Astrocyte of the hippocampus (primary cell): ENCODE data around the gene RAB2B.
"Not testable (repeated sequence)": the region's sequence is repeated elsewhere in the genome, so short reads cannot be mapped to it uniquely, and the experiment has no call there.

Experiments used
- DNase-seq: peaks from one replicate; pipeline ENCODE4 v3.0.0; 2011; ENCODE audit warnings: low read depth, low spot score

The RAB2B gene

DNA sequence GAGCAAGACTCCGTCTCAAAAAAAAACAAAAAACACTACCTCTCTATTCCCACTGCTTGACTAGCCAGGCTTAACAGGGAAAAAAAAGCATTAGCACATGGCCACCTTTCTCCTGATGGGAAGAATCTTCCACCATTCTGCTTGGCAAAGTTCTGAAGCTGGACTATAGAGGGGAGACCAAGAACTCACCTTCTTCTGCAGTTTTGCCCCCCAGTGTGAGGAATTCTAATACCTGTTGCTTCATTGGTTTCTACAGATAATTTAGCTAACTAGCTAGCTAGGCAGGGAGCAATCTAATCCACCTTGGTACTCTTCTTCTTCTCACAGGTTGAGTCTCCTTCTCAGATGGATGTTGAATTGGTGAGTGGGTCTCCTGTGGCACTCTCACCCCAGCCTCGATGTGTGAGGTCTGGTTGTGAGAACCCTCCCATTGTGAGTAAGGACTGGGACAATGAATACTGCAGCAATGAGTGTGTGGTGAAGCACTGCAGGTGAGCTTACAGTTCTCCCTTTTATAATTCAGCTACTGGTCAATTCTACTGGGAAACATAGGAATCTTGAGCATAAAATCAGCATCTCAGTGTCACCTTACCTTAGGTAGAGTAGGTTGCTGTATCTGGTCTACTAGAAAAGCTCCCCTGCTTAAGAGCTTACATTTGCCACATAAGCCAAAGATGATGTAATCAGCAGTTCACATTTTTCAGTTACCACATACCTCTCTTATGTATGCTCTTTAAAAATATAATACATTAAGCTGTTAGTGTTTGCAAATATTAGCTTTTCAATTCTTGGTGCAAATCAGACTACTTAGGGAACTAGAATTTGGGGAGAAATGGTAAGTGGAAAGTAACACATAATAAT lies 18.4 kb upstream of the RAB2B start:
- peak; percentile 39 for DNase-seq

DNA sequence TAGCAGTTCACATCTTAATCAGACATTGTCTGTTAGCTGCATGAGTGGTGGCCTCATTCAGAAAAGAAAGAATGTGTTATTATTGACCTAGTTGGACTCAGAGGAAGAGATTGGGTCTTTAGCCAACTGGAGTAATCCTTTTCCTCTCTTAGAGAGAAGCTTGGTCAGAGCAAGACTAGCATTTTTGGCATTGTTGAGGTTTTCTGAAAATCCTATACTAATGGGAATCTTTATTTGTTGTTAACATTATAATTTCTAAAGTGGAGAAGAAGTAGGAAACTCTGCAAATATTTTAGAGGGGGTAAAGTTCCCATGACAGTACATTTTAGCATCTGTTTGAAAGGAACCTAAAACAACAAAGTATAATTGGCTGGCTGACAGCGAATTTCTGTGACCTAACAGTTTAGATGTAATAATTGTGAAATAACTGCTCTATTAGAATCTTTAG lies 9.9 kb upstream of the RAB2B start:
- DNase-seq: peak; percentile 83

GRCh38 chr14:21476523-21476924 lies 235 bp downstream of the RAB2B start:
- DNase-seq: peak; percentile 89

DNA sequence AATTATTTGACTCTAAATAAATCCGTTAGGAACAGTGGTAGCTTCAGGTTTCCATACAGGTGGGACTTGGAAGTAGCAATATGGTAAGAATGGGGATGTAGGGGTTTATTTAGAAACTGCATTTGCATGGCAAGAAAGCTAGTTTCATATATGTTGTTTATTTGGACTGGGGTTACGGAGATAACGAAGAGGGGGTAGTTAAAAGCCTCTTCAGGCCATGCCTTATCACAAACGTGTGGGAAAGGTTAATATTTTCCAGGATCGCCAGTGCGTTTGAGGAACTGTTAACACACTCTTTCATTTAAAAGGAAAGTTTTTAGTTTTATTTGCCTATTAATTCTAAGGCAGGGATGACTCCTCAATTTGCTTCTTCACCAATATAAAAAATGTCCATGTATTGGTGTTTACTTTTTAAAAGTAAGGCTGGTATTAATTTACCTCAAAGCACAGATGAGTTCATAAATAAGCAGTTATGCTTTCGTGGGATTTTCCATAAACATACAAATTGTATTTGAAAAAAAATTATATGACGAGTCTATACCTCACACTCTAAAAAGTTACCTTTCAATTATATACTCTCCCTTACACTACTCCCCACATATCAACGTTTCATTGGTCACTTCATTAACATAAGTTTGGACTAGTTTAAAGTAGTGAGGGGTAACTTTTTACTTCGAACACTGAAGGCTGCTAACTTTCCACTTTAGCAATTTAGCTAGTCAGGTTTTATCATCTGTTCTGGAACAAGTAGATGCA lies 814 bp downstream of the RAB2B start:
- no peak for DNase-seq

- peak; percentile 32 for DNase-seq
Observed at GRCh38 chr14:21467616-21468015, 9.1 kb downstream of the RAB2B start.

GRCh38 chr14:21455912-21456667 lies 20.7 kb downstream of the RAB2B start, which contains the start of gene CHD8:
CHD8 (minus strand) TSS chr14:21456123; CDS start chr14:21431643, 24,480 bp downstream.
- peak; percentile 100 for DNase-seq

DNA sequence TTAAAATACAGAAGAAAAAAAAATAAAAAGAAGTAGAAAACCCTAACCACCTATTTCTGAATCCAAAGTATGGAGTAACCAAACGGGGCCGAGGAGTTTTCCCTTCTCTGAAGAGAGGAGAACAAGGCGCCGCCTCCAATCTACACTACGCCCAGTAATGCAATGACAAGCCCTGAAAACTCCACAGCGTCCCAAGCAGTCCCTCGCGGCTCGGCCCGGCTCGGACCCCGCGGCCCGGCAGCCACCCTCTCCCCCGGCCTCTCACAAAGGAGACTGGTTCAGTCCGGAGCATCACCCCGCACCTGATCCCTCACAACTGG lies 21.2 kb downstream of the RAB2B start:
- no peak for DNase-seq

GRCh38 chr14:21454843-21455544 lies 21.8 kb downstream of the RAB2B start:
- peak; percentile 19 for DNase-seq

DNA sequence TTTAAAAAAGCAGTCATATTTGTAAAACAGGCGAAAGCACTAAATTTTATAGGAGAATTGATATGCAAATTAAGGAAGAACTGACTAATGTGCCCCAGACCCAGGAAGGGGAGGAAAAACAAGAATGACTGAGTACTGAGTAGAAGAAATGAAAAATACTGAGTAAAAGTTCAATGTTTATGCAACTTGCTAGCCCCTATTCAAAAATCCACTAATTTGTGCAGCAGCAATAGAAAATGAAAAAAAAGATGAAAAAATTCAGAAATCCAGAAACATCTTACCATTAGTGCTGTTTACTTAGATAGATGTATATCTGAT lies 26.9 kb downstream of the RAB2B start:
- no peak for DNase-seq

GRCh38 chr14:21442657-21443056 lies 34.1 kb downstream of the RAB2B start:
- DNase-seq: not testable (repeated sequence)

GRCh38 chr14:21440859-21441258 lies 35.9 kb downstream of the RAB2B start:
- DNase-seq: no peak

DNA sequence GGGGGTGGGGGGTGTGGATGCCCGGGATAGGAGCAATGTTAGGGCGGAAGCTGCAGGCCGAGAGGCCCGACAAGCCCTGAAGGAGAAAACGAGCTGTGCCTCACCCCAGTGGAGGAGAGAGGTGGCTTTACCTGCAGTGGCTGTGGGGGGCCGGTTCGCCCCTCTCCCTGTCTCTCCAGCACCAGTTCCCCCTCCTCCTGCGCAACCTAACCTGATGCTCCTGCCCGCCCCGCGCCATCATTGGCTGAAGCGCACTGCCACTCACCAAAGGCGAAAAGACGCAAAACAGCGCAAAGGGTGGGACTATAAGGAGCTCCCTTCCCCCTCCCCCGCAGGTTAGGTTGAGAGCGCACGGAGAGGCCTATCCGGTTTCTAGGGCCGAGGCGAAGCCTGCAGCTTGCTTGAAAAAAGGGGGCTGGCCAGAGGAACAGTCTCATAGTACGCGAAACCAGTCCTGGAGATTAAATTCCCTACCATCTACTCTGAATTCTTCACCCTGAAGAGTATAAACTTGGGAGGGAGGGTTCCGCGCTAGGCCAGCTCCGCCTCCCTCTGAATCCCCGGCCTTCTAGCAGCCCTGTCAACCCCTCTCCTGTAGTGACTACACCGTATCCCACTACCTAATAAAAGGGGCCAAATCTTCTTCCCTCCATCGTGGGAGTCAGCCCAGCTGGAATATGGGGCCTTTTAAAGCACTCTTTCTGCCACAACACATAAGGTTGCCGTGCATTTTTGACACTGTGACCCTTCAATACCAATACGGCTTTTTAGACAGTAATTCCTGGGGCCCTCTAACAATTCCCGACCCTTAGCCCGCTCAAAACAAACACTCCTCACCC lies 39.5 kb downstream of the RAB2B start:
- peak; percentile 99 for DNase-seq

DNA sequence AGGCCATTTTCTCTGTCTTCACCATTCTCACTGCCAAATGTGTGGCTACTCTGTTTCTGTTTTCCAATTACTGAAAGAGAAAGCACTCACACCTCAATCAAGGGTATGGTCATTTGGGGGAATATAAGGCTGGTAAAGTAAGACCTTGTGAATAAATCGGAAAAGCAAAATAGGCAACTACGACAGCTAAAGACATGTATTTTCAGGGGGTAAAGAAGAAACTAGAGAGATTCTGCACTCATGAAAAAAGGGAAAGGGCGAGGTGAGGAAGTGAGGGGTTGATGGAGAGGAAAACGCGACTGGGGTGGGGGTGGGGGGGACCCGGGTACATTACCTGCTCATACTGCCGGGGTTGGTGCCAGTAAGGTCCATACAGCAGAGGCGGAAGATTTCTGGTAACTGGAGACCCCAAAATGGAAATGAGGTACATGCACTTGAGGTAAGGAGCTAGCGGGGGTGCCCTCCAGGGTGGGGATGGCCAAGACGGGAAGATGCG lies 40.1 kb downstream of the RAB2B start:
- no peak for DNase-seq

- no peak for DNase-seq
Observed at GRCh38 chr14:21431126-21431525, 45.6 kb downstream of the RAB2B start.

GRCh38 chr14:21428930-21429329 lies 47.8 kb downstream of the RAB2B start:
- DNase-seq: peak; percentile 33

- DNase-seq: no peak
Observed at GRCh38 chr14:21426692-21427091, 50.1 kb downstream of the RAB2B start.

- no peak for DNase-seq
Observed at GRCh38 chr14:21419528-21419927, 57.2 kb downstream of the RAB2B start.

DNA sequence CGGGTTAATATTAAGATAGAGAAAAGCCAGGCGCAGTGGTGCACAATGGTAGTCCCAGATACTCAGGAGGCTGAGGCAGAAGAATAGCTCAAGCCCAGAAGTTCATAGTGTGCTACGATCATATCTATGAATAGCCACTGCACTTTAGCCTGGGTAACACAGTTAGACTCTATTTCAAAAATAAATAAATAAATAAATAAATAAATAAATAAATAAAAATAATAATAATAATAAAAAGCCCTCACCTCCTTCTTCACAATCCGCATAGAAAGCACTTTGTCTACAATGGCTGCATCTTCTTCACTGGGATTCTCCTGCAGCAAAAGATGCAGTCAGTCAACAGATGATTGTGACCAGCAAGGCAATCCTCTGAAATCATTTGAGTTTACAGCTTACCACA lies 61.4 kb downstream of the RAB2B start:
- no peak for DNase-seq

DNA sequence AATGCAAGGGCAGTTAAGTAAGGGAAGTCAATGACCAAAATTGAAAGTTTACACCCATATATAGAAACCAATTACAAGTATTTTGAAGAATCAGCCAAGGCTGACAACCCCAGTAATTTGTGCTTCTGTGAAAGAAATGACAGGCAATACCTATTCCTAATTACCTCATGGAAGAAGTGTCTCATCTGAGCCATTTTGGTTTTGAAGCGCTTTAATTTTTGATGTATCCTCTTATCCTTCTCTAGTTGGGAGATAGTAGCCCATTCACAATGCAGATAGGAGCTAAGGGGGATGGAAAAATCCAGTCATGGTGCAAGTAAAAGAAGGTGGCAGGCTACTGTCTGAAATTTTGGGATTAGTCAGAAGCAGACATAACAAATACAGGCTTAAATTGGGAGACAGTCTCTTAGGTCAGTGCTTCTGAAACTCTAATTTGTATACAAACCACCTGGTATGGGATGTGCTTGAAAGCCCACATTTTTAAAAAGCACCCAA lies 62.6 kb downstream of the RAB2B start:
- no peak for DNase-seq
